IPS-15b (cell line): ENCODE data around the gene FBXL2.
"Not testable (repeated sequence)": the region's sequence is repeated elsewhere in the genome, so short reads cannot be mapped to it uniquely, and the experiment has no call there.

ENCODE experiments used
- H3K27me3 ChIP-seq: one replicate; pipeline ENCODE4 v1.6.1; 2013; ENCODE audit warnings: low read length; ENCODE audit not compliant: control insufficient read depth, insufficient read depth
- H3K36me3 ChIP-seq: one replicate; pipeline ENCODE4 v1.6.1; 2013; ENCODE audit warnings: low read length; ENCODE audit not compliant: control insufficient read depth, insufficient read depth
- H3K4me1 ChIP-seq: one replicate; pipeline ENCODE4 v1.6.1; 2013; ENCODE audit warnings: mild to moderate bottlenecking, low read length; ENCODE audit not compliant: control insufficient read depth, insufficient read depth
- H3K4me3 ChIP-seq: one replicate; pipeline ENCODE4 v1.5.1; 2013; ENCODE audit warnings: low read depth, low read length
- H3K9ac ChIP-seq: one replicate; pipeline ENCODE4 v1.6.1; 2013; ENCODE audit warnings: low read depth, mild to moderate bottlenecking, low read length
- H3K9me3 ChIP-seq: one replicate; pipeline ENCODE4 v1.6.1; 2013; ENCODE audit warnings: mild to moderate bottlenecking, low read length; ENCODE audit not compliant: control insufficient read depth, insufficient read depth

FBXL2 gene

GRCh38 chr3:33391255-33391995 lies 114.2 kb downstream of the FBXL2 start:
- Histone ChIP-seq H3K27me3 (no peaks in the 10 kb centered on the region), H3K9ac (no peak overlapping the region), H3K4me1 (no peaks in the 10 kb centered on the region), H3K36me3 (peaks cover 24% of the 10 kb centered on the region), H3K9me3 (no peaks in the 10 kb centered on the region), H3K4me3 (no peak overlapping the region)

GRCh38 chr3:33392144-33392543 lies 114.9 kb downstream of the FBXL2 start:
- no peaks in the 10 kb centered on the region for H3K27me3 ChIP-seq
- no peaks in the 10 kb centered on the region for H3K4me1 ChIP-seq
- H3K36me3 ChIP-seq: peaks cover 30% of the 10 kb centered on the region
- H3K9me3 ChIP-seq: no peaks in the 10 kb centered on the region
- no peak overlapping the region for H3K4me3 ChIP-seq
- no peak overlapping the region for H3K9ac ChIP-seq

- Histone ChIP-seq H3K36me3 (peaks cover 29% of the 10 kb centered on the region), H3K9ac (no peak overlapping the region)
Observed at GRCh38 chr3:33392703-33393125, 115.5 kb downstream of the FBXL2 start.

GRCh38 chr3:33394403-33395054 lies 117.3 kb downstream of the FBXL2 start:
- H3K9ac ChIP-seq: no peak overlapping the region
- no peaks in the 10 kb centered on the region for H3K27me3 ChIP-seq
- no peaks in the 10 kb centered on the region for H3K9me3 ChIP-seq
- H3K4me3 ChIP-seq: no peak overlapping the region
- no peaks in the 10 kb centered on the region for H3K4me1 ChIP-seq
- H3K36me3 ChIP-seq: peaks cover 38% of the 10 kb centered on the region

More at GRCh38 chr3:33392703-33393125, 115.5 kb downstream of the FBXL2 start:
- no peaks in the 10 kb centered on the region for H3K4me1 ChIP-seq
- no peak overlapping the region for H3K4me3 ChIP-seq
- H3K9me3 ChIP-seq: no peaks in the 10 kb centered on the region
- H3K27me3 ChIP-seq: no peaks in the 10 kb centered on the region

- no peaks in the 10 kb centered on the region for H3K27me3 ChIP-seq
- peaks cover 39% of the 10 kb centered on the region for H3K36me3 ChIP-seq
- H3K4me3 ChIP-seq: no peak overlapping the region
- H3K9me3 ChIP-seq: no peaks in the 10 kb centered on the region
- H3K9ac ChIP-seq: no peak overlapping the region
- no peaks in the 10 kb centered on the region for H3K4me1 ChIP-seq
Observed at GRCh38 chr3:33395900-33396299, 118.7 kb downstream of the FBXL2 start.

- Histone ChIP-seq H3K4me1 (no peaks in the 10 kb centered on the region), H3K9me3 (no peaks in the 10 kb centered on the region), H3K9ac (no peak overlapping the region), H3K4me3 (no peak overlapping the region), H3K36me3 (peaks cover 44% of the 10 kb centered on the region), H3K27me3 (no peaks in the 10 kb centered on the region)
Observed at GRCh38 chr3:33398410-33398809, 121.2 kb downstream of the FBXL2 start.

GRCh38 chr3:33401781-33402180 lies 124.5 kb downstream of the FBXL2 start:
- no peaks in the 10 kb centered on the region for H3K9me3 ChIP-seq
- H3K4me1 ChIP-seq: no peaks in the 10 kb centered on the region
- peaks cover 45% of the 10 kb centered on the region for H3K36me3 ChIP-seq
- H3K27me3 ChIP-seq: no peaks in the 10 kb centered on the region
- H3K9ac ChIP-seq: no peak overlapping the region
- H3K4me3 ChIP-seq: no peak overlapping the region

- Histone ChIP-seq H3K9ac (no peak overlapping the region), H3K27me3 (no peaks in the 10 kb centered on the region), H3K36me3 (peaks cover 42% of the 10 kb centered on the region), H3K9me3 (no peaks in the 10 kb centered on the region), H3K4me3 (no peak overlapping the region), H3K4me1 (no peaks in the 10 kb centered on the region)
Observed at GRCh38 chr3:33402936-33403335, 125.7 kb downstream of the FBXL2 start.

GRCh38 chr3:33403756-33404155 lies 126.5 kb downstream of the FBXL2 start:
- no peaks in the 10 kb centered on the region for H3K9me3 ChIP-seq
- H3K4me1 ChIP-seq: no peaks in the 10 kb centered on the region
- H3K36me3 ChIP-seq: peaks cover 37% of the 10 kb centered on the region
- H3K4me3 ChIP-seq: no peak overlapping the region
- no peak overlapping the region for H3K9ac ChIP-seq
- no peaks in the 10 kb centered on the region for H3K27me3 ChIP-seq

GRCh38 chr3:33410816-33411215 lies 133.6 kb downstream of the FBXL2 start:
- H3K36me3 ChIP-seq: peaks cover 25% of the 10 kb centered on the region

GRCh38 chr3:33417066-33417673 lies 139.9 kb downstream of the FBXL2 start:
- Histone ChIP-seq H3K9ac (no peak overlapping the region), H3K27me3 (no peaks in the 10 kb centered on the region), H3K4me3 (no peak overlapping the region), H3K9me3 (no peaks in the 10 kb centered on the region), H3K36me3 (peaks cover 10% of the 10 kb centered on the region), H3K4me1 (no peaks in the 10 kb centered on the region)

More at GRCh38 chr3:33410816-33411215, 133.6 kb downstream of the FBXL2 start:
- not testable (repeated sequence) for H3K9me3 ChIP-seq, H3K4me1 ChIP-seq, H3K27me3 ChIP-seq, H3K4me3 ChIP-seq, H3K9ac ChIP-seq

GRCh38 chr3:33419948-33420347 lies 142.7 kb downstream of the FBXL2 start:
- H3K36me3 ChIP-seq: peaks cover 3% of the 10 kb centered on the region
- no peak overlapping the region for H3K4me3 ChIP-seq

More at GRCh38 chr3:33419948-33420347, 142.7 kb downstream of the FBXL2 start:
- Histone ChIP-seq H3K4me1 (peaks cover 6% of the 10 kb centered on the region), H3K9me3 (no peaks in the 10 kb centered on the region), H3K9ac (no peak overlapping the region), H3K27me3 (no peaks in the 10 kb centered on the region)
